Measurements from ENCODE around the gene HERC3.

The HERC3 gene

DNA sequence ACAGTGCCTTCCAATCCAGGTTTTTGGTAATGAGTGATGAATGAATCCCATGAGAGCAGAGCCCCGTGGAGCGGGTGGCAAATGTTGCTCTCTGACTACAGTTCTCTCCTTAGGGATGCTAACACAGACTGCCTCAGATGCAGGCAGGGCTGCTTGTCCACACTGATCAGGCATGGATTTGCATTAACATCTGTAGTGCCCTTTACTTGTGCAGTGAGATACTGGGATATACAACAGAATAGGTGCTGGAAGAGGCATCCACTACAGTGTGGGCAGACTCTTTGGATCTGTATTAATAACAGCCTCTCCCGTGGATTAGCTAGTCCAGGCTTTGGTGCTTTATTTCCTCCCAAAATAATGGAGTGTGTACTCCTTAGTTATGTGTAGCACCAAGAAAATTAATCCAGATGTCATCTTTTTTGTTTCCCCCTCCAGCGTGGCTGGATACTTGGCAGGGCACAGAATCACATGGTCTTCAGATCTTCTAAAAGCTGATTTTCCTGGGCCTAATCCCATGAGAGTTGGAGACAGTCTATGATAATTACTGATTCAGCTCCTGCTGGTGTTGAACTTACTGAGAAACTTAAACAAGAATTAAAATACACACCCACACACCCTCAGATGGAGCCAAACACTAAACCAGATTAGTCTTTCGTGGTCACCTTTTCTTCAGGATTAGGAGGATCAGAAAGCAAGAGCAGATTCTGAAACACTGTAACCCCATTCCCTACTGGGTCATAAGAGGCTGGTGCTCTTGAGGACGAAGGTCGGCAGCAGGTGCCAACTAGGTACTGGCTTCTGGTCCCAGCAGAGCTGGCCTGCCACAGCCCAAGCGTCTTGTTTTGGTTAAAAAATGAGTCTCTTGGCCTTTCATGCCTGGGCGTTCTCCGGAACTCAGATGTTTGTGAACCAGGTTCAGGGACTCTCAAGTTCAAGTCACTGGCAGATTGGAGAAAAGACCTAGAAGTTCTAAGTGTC lies 128.5 kb downstream of the HERC3 start:
- DNase-seq (ENCODE audit: low read depth, low spot score), result no peak

DNA sequence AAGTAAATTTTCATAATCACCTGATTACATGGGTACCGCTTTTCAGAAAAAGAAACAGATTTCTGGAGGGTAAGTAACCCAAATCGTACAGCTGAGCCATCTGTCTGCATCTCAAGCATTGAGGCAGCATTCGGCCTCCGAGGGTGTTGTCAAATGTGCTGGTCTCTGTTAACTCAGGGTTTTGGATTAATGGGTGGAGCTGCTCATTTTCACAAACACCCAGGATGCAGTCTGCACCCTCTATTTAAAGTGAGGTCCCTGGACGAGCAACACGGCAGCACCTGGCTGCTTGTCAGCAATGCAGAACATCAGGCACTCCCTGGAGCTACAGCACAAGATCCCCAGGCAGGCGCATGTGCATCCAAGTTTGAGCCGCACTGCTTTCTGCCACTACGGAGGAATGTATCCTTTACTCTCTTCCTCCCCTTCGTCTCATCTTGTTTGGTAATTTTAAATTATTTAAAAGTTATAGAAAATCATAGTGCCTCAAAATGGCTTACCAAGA lies 130.0 kb downstream of the HERC3 start:
- no peak for DNase-seq (ENCODE audit: low read depth, low spot score)

DNA sequence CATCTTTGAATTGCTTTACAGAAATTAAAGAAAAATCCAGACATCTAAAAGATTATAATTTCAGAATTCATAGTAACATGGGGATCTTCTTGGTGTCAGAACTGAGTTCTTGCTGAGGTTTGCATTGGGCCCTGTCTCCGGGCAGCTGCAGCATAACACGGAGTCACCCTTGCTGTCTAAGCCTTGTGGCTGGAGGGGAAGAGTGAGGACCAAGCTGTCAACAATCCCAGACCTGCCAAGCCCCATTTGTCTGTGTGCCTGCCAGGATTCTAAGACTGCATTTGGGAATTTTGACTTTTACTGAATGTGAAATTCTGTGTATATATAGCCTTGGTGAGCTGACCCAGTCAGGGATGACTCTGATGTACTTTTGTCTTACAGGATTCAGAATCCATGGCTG lies 130.5 kb downstream of the HERC3 start:
- DNase-seq (ENCODE audit: low read depth, low spot score), result no peak

DNA sequence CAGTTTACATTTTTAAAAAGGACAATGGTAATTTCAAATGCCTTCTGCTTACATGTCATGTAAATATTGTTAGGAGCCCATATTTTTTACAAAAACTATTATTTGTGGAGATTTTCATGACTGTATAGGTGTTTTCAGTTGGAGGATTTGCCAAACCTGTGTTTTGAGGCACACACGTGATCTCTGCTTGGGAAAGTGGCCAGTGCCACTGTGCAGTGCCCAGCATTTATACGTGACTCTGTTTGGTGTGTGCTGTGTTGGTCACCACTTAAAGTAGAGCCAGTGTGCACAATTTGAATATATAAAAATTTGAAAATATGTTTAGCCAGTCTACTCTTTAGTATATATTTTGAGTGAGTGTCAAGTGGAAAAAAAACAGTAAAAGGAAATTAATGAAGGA lies 132.1 kb downstream of the HERC3 start:
- DNase-seq (ENCODE audit: low read depth, low spot score), result no peak

- no peak for DNase-seq (ENCODE audit: low read depth, low spot score)
Observed at GRCh38 chr4:88725143-88725542, 132.9 kb downstream of the HERC3 start.

DNA sequence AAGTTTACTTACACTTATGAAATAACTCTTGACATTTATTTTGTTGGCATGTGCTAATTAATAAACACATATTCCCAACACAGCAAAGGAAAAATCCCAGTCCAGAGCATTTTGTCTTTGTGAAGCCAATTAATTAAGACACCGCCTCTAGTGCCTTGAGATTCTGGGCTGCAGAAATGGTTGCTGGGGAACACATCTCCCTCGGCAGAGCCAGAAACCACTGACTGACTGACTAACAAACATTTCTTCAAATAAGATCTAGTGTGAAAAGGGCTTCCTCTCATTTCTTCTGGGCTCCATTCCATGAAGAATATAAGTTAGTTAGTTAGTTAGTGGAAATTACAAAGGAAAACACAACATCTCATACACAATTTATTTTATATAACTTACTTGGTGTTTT lies 133.7 kb downstream of the HERC3 start:
- DNase-seq (ENCODE audit: low read depth, low spot score), result no peak

DNA sequence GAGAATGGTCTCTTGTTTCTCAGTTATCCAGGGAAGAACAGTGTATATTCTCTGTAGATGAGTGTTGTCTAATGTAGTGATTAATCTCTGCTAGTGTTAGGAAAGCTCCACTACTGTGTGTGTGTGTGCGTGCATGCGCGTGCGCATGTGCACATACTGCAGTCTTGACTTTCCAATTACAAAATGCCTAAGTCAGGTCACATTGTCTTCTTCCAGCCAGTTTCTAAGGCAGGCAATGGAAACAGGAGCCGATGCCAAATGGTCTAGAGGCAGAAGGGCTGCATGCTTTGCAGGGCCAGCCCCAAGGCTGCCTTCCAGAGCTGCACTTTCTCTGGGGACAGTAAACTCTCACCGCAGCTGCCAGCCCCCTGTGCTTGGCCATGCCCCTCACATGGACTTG lies 135.9 kb downstream of the HERC3 start:
- DNase-seq (ENCODE audit: low read depth, low spot score), result no peak

GRCh38 chr4:88729146-88729760 lies 137.0 kb downstream of the HERC3 start:
- no peak for DNase-seq (ENCODE audit: low read depth, low spot score)

DNA sequence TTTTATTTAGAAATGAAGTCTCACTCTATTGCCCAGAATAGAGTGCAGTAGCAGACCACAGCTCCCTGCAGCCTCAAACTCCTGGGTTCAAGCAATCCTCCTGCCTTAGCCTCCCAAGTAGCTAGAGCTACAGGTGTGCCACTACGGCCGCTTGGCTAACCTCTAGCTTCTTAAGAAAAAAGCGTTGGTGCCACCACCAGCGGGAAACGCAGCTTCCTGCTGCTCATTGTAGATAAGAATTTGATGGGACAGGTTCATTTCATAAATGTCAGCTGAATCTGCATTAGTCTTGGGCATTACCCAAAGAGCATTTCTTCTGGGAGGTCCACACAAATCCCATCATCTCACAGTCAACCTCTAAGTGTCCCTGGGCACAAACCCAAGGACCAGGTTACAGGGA lies 138.5 kb downstream of the HERC3 start:
- no peak for DNase-seq (ENCODE audit: low read depth, low spot score)

DNA sequence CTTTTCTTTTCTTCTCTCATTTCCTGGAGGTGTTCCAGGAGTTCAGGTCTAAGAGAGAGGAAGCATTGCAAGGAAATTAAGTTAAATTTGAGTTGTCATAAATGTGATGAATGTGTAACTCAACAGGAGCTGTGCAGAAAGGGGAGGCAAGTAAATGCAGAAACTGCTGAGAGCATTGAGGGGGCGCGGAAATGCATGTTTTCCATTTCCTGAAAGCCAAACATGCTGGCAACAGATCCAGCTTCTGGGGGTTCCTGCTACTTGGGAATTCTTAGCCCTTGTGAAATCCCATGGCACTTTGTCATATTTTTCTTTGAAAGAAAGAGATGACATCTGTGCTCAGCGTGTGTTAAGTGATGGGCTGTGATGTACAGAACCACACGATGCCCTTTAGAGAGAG lies 139.1 kb downstream of the HERC3 start:
- no peak for DNase-seq (ENCODE audit: low read depth, low spot score)

- DNase-seq (ENCODE audit: low read depth, low spot score), result no peak
Observed at GRCh38 chr4:88732714-88733368, 140.6 kb downstream of the HERC3 start.

DNA sequence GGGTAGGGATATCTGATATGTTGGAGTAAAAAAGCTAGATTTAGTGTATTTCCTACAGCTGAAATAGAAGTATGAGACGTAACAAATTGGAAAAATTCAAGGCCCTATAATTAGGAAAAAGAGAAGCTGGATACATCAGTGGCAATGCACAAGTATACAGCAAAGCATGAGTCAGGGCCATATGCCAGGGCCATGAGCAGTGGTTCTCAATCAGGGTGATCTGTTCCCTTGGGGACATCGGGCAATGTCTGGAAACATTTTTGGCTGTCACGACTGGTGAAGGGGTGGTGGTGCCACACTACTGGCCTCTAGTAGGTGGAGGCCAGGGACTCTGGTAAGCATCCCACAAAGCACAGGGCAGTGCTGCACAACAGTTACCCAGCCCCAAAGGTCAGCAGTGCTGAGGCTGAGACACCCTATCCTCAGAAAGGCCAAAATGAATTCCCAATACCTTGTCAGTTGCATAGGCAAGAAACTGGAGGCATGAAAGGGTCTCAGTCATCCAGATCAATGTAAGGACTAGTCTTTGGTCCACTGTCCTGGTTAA lies 142.2 kb downstream of the HERC3 start:
- no peak for DNase-seq (ENCODE audit: low read depth, low spot score)

- DNase-seq (ENCODE audit: low read depth, low spot score), result no peak
Observed at GRCh38 chr4:88735564-88735963, 143.3 kb downstream of the HERC3 start.

DNA sequence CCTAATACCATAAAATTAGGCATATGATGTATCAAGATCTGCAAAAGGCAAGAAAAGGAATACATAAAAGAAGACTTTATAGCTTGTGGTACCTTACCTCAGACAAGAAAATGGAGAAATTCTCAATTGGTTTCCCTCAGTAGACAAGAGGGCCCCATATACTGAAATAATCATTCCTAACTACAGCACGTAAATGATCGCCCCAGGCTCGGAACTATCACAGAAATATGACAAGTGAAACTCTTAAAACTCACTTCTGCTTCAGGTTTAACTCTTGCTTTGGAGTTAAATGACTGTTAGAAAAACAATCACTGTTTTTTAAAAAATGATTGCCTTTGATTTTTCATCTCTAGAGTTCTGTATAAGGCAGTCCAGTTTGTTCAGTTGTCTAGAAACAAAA lies 144.0 kb downstream of the HERC3 start:
- no peak for DNase-seq (ENCODE audit: low read depth, low spot score)

DNA sequence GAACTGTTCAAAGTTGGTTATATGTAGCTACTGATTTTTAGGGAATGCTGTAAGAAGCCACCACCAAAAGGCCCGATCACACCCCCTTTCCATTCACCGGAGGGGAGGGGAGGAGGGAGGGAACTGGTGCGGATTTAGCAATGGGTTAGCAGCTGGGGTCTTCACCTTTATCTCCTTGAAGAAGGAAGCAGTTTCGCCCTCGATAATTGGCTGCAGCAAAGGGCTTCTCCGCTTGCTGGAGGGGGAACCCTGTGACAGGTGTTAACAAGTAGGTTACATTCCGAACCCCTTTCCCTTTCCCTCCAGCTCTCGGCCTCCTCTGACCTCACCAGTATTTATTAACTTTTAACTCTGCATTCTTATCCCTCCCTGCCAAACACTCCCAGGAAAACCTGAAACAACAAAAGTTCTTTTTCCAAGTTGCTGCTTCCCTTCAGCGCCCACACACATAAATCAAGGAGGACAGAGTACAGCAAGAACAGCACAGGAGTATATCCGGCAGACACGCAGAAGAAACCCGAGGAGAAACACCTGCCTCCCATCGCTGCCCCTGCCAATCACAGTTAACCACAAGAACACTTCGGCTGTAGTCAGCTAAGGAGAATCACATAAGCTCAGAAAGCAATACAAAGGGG lies 145.1 kb downstream of the HERC3 start:
- no peak for DNase-seq (ENCODE audit: low read depth, low spot score)

GRCh38 chr4:88738180-88738579 lies 145.9 kb downstream of the HERC3 start:
- no peak for DNase-seq (ENCODE audit: low read depth, low spot score)

GRCh38 chr4:88742561-88742960 lies 150.3 kb downstream of the HERC3 start:
- DNase-seq (ENCODE audit: low read depth, low spot score), result no peak

- no peak for DNase-seq (ENCODE audit: low read depth, low spot score)
Observed at GRCh38 chr4:88743696-88744095, 151.4 kb downstream of the HERC3 start.

- no peak for DNase-seq (ENCODE audit: low read depth, low spot score)
Observed at GRCh38 chr4:88744609-88745008, 152.3 kb downstream of the HERC3 start.

DNA sequence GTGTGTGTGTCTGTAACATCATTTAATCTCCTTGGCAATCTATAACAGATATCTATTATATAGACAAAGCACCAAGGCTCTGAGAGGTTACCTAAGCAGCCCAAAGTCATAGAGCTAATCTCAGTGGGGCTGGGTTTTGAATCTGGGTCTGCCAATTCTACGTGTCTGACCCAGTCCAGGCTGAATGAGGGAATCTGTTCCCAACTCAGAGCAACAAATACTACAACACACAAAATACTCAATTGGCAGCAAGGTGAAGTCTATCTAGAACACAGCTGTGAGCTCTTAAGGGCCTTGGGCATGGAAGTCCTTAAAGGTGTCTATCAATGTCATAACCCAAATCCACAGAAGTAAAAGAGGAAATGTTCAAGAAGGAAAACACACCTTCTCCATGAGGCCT lies 152.9 kb downstream of the HERC3 start:
- no peak for DNase-seq (ENCODE audit: low read depth, low spot score)

DNA sequence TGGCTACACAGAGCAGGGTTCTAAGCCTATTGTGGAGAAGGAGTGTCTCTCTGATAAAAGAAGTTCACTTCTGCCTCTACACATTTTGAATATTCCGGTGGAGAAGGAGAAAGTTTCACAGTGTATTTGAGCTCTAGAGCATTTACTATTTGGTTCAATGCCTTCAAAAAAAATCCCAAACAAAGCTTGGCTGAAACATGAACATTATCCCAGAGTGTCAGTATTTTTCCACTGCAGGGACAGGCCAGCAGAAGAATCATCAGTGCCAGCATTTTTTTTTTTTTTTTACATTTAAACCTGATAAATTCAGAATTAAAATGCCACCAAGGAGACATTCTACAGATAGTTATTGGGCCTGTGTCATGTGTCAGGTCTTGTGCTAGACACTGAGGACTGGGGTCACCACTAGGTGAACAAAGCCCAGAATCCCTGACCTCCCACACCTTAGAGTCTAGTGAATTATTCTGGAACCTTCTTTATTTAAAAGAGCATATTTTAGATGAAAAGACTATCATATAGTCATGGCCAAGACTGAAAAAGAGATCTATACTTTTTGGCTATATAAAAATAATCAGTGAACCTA lies 153.4 kb downstream of the HERC3 start:
- no peak for DNase-seq (ENCODE audit: low read depth, low spot score)

Data from iPS DF 19.7 (cell line).